HEK293 (cell line): ENCODE data around the gene ZSWIM2.

Experiments
- CTCF ChIA-PET: fragments of 350-600 bp; formaldehyde crosslinking; extraction: SDS; loops from one replicate; lab custom pipeline; 2021; ENCODE audit warnings: antibody characterized with exemption; lab: Yijun Ruan, JAX
- POLR2A ChIA-PET: fragments of 300-600 bp; formaldehyde crosslinking; extraction: SDS; loops from one replicate; lab custom pipeline; 2020; ENCODE audit warnings: antibody characterized with exemption, inconsistent platforms; lab: Yijun Ruan, JAX
- H3K27ac ChIP-seq: fragments of 200-500 bp; sonication (Bioruptor generic); 2 replicates; pipeline ENCODE4 v1.5.1; 2014; ENCODE audit warnings: low read depth, low read length, control low read depth, inconsistent platforms; ENCODE audit errors: extremely low read depth
- H3K36me3 ChIP-seq, 2 experiments: fragments of 200-500 bp in 1 of 2; sonication (Bioruptor generic) in 1 of 2; 1 replicate in 1 of 2; 2 replicates in 1 of 2; pipeline ENCODE4 v1.5.1; 2014 to 2017; ENCODE audit warnings: inconsistent platforms in 2 of 2, low read length in 2 of 2; ENCODE audit not compliant: control insufficient read depth in 2 of 2, insufficient read depth in 1 of 2
- H3K4me1 ChIP-seq: fragments of 200-500 bp; sonication (Bioruptor generic); 2 replicates; pipeline ENCODE4 v1.5.1; 2014; ENCODE audit warnings: mild to moderate bottlenecking, low read length, inconsistent platforms; ENCODE audit not compliant: control insufficient read depth, insufficient read depth
- H3K4me3 ChIP-seq: 2 replicates; pipeline ENCODE4 v1.5.1; 2011; ENCODE audit warnings: low read depth, mild to moderate bottlenecking, control low read depth, low read length, moderate library complexity
- H3K9me3 ChIP-seq: fragments of 200-500 bp; sonication (Bioruptor generic); 2 replicates; pipeline ENCODE4 v1.5.1; 2014; ENCODE audit warnings: low read depth, low read length, inconsistent platforms; ENCODE audit not compliant: control insufficient read depth, insufficient read depth
- BCL11B ChIP-seq: fragments of 450-650 bp; formaldehyde crosslinking; IDR thresholded peaks from 2 replicates; pipeline ENCODE4 v1.5.1; 2016; ENCODE audit warnings: low read depth, missing biosample characterization, missing genetic modification characterization
- CTCF ChIP-seq: fragments of 450-650 bp; formaldehyde crosslinking; IDR thresholded peaks from 2 replicates; pipeline ENCODE4 v1.5.1; 2016; ENCODE audit warnings: missing biosample characterization, missing genetic modification characterization
- KLF7 ChIP-seq: fragments of 450-650 bp; formaldehyde crosslinking; IDR thresholded peaks from 2 replicates; pipeline ENCODE4 v1.5.1; 2016; ENCODE audit warnings: missing biosample characterization, missing genetic modification characterization, borderline replicate concordance
- SETDB1 ChIP-seq: IDR thresholded peaks from one replicate; pipeline ENCODE4 v1.6.1; 2017; ENCODE audit warnings: mild to moderate bottlenecking, low read length, moderate library complexity, mixed read lengths; ENCODE audit not compliant: insufficient read length
- SP7 ChIP-seq: fragments of 450-650 bp; formaldehyde crosslinking; IDR thresholded peaks from 2 replicates; pipeline ENCODE4 v1.5.1; 2016; ENCODE audit warnings: missing biosample characterization, missing genetic modification characterization
- TCF7L2 ChIP-seq: IDR thresholded peaks from 2 replicates; pipeline ENCODE4 v1.6.1; 2011; ENCODE audit warnings: low read depth, mild to moderate bottlenecking, inconsistent platforms, low read length, moderate library complexity, borderline replicate concordance
- TSHZ1 ChIP-seq: fragments of 450-650 bp; formaldehyde crosslinking; IDR thresholded peaks from 2 replicates; pipeline ENCODE4 v1.5.1; 2016; ENCODE audit warnings: missing biosample characterization, missing genetic modification characterization, borderline replicate concordance
- ZNF155 ChIP-seq: fragments of 450-650 bp; formaldehyde crosslinking; IDR thresholded peaks from 2 replicates; pipeline ENCODE4 v1.5.1; 2016; ENCODE audit warnings: missing biosample characterization, missing genetic modification characterization
- ZNF157 ChIP-seq: fragments of 450-650 bp; formaldehyde crosslinking; IDR thresholded peaks from 2 replicates; pipeline ENCODE4 v1.5.1; 2016; ENCODE audit warnings: missing biosample characterization, missing genetic modification characterization
- ZNF211 ChIP-seq: fragments of 450-650 bp; formaldehyde crosslinking; IDR thresholded peaks from 2 replicates; pipeline ENCODE4 v1.5.1; 2016; ENCODE audit warnings: low read depth, missing biosample characterization, missing genetic modification characterization
- ZNF341 ChIP-seq: fragments of 450-650 bp; formaldehyde crosslinking; IDR thresholded peaks from 2 replicates; pipeline ENCODE4; 2016; ENCODE audit warnings: low read depth, missing biosample characterization, missing genetic modification characterization
- ZNF37A ChIP-seq: fragments of 450-650 bp; IDR thresholded peaks from 2 replicates; pipeline ENCODE4 v1.5.1; 2018; ENCODE audit warnings: missing biosample characterization, missing genetic modification characterization
- ZNF449 ChIP-seq: fragments of 450-650 bp; formaldehyde crosslinking; IDR thresholded peaks from 2 replicates; pipeline ENCODE4 v1.5.1; 2017; ENCODE audit warnings: missing biosample characterization, mild to moderate bottlenecking, missing genetic modification characterization, moderate library complexity
- ZNF48 ChIP-seq: fragments of 450-650 bp; formaldehyde crosslinking; IDR thresholded peaks from 2 replicates; pipeline ENCODE4 v1.5.1; 2016; ENCODE audit warnings: missing biosample characterization, missing genetic modification characterization
- ZNF530 ChIP-seq: fragments of 450-650 bp; formaldehyde crosslinking; IDR thresholded peaks from 2 replicates; pipeline ENCODE4 v1.5.1; 2016; ENCODE audit warnings: low read depth, missing biosample characterization, missing genetic modification characterization
- ZNF548 ChIP-seq: fragments of 450-650 bp; formaldehyde crosslinking; IDR thresholded peaks from 2 replicates; pipeline ENCODE4 v1.5.1; 2016; ENCODE audit warnings: missing biosample characterization, missing genetic modification characterization
- ZNF624 ChIP-seq: fragments of 450-650 bp; formaldehyde crosslinking; IDR thresholded peaks from 2 replicates; pipeline ENCODE4 v1.5.1; 2017; ENCODE audit warnings: missing biosample characterization, missing genetic modification characterization
- ZNF654 ChIP-seq: fragments of 450-650 bp; formaldehyde crosslinking; IDR thresholded peaks from 2 replicates; pipeline ENCODE4 v1.5.1; 2016; ENCODE audit warnings: low read depth, missing biosample characterization, missing genetic modification characterization
- ZNF660 ChIP-seq: fragments of 450-650 bp; IDR thresholded peaks from 2 replicates; pipeline ENCODE4 v1.5.1; 2018; ENCODE audit warnings: missing biosample characterization, mild to moderate bottlenecking, missing genetic modification characterization
- ZNF837 ChIP-seq: fragments of 450-650 bp; formaldehyde crosslinking; IDR thresholded peaks from 2 replicates; pipeline ENCODE4 v1.5.1; 2016; ENCODE audit warnings: missing biosample characterization, missing genetic modification characterization

Gene ZSWIM2

GRCh38 chr2:186868344-186868743, 19.4 kb upstream of the ZSWIM2 start:
- H3K9me3 ChIP-seq, result no peaks in the 10 kb centered on the region
- H3K4me1 ChIP-seq, result no peaks in the 10 kb centered on the region
- no peaks in the 10 kb centered on the region for H3K36me3 ChIP-seq
- TF ChIP-seq ZNF211 (tag by site-specific recombination) (no peak), KLF7 (tag by site-specific recombination) (no peak), ZNF157 (tag by site-specific recombination) (no peak), ZNF548 (tag by site-specific recombination) (no peak), ZNF449 (tag by site-specific recombination) (no peak), SP7 (no peak), ZNF48 (tag by site-specific recombination) (no peak)
- no peak overlapping the region for H3K27ac ChIP-seq
- ChIA-PET CTCF (no interaction called here), POLR2A (no interaction called here)
- H3K4me3 ChIP-seq, result no peak overlapping the region

- CTCF ChIA-PET, result interaction anchor here (0.5 to 1.9 kb wide), 36 partner anchors 8 to 1867 kb away, joined by 3 to 14 read pairs (median 4); partner anchors contain the start of gene CALCRL
- Histone ChIP-seq H3K27ac (no peak overlapping the region), H3K36me3 (no peaks in the 10 kb centered on the region), H3K4me3 (no peak overlapping the region), H3K9me3 (no peaks in the 10 kb centered on the region), H3K4me1 (no peaks in the 10 kb centered on the region)
- TF ChIP-seq ZNF155, result no peak
- no peak for TF ChIP-seq TSHZ1 (tag by site-specific recombination)
- peak; percentile 89 for TF ChIP-seq ZNF654 (tag by site-specific recombination)
- TF ChIP-seq CTCF (tag by site-specific recombination), result peak; percentile 37; the same call in 1 of the 2 replicates
- no peak for TF ChIP-seq ZNF341 (tag by site-specific recombination)
- 0 out of 2 replicates have a peak, but pooled peaks have one; percentile 31 for TF ChIP-seq ZNF660 (tag by site-specific recombination)
- POLR2A ChIA-PET, result no interaction called here
These were observed 14.1 kb upstream of the ZSWIM2 start for GRCh38 chr2:186862869-186863709.

- Histone ChIP-seq H3K36me3 (no peaks in the 10 kb centered on the region), H3K4me1 (no peaks in the 10 kb centered on the region), H3K4me3 (no peak overlapping the region), H3K9me3 (no peaks in the 10 kb centered on the region), H3K27ac (no peak overlapping the region)
- ChIA-PET POLR2A (no interaction called here), CTCF (interaction anchor here (1.1 kb wide), 1 partner anchor 14 kb away, joined by 3 read pairs; no protein-coding TSS in a partner anchor)
- TF ChIP-seq BCL11B (tag by site-specific recombination), result no peak
- no peak for TF ChIP-seq TSHZ1 (tag by site-specific recombination)
- no peak for TF ChIP-seq ZNF837 (tag by site-specific recombination)
- TF ChIP-seq ZNF624 (tag by site-specific recombination), result no peak
- TF ChIP-seq SETDB1, result no peak
- TF ChIP-seq ZNF37A (tag by site-specific recombination), result no peak
- no peak for TF ChIP-seq TCF7L2
- TF ChIP-seq ZNF157 (tag by site-specific recombination), result no peak
- no peak for TF ChIP-seq ZNF530
These were observed 6.2 kb upstream of the ZSWIM2 start for GRCh38 chr2:186855216-186855615.
